GM15510 (cell line): ENCODE measurements around the gene ADAMTS2.

Experiments
- POLR2A ChIP-seq: IDR thresholded peaks from 3 replicates; pipeline ENCODE4 v1.6.1; 2011; ENCODE audit warnings: borderline replicate concordance; ENCODE audit not compliant: insufficient read length; ENCODE audit errors: extremely low read depth

The ADAMTS2 gene

DNA sequence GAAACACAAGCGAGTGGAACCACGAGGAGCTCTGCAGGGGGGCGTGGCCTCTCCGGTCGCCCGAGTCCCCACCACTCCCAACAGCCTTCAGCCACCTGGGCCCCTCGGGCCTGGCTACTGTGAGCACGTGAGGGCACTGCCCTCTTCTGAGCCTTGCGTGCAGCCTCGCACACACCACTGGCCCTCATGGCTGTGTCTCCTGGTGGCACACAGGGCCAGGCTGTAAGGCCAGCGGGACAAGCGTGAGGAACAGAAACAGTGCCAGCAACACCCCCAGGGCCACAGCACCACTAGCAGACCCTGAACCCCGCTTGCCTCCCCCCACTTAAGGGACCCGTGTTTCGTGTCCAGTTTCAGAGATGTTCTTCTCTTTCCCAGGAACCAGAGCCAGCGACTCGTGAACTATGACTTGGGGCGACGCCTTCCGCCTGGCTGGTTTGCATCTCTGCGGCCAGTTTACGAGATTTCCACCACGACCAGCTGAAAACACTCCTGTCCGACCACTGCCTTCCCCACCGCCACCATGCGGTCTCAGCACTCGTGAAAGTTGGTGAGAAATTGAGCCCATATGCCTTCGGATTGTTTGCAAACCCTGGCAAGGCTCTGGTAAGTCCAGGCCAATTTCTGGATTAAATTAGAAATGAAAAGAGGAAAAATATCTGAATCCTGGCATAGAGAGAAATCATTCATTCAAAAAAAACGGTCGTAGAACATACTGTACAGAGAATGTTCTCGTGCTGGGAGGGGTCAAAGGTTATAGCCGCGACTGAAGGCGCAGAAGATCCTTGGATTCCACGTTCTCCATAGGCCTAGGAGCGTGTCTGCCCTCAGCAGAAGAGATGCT lies 149.5 kb downstream of the ADAMTS2 start:
- no peak for TF ChIP-seq POLR2A

DNA sequence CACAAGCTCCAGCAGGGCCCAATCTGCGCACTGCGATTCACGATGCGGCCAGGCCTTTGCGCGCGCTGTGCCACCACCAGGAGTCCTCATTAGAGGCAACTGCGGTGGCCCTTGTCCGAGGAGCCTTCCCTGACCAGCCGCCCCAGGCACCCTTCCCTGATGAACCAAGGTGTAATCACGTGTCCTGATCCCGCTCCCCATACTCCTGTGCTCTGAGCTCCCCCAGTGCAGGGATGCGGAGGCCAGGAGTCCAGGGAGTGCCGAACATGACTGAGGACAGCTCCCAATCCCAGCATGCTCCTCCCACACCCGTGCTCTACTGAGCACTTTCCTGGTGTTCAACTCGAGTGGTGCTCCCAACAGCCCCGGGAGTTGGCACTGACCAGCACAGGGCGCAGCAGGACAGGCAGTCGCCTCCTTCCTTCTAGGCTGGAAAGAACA lies 150.3 kb downstream of the ADAMTS2 start:
- no peak for TF ChIP-seq POLR2A

DNA sequence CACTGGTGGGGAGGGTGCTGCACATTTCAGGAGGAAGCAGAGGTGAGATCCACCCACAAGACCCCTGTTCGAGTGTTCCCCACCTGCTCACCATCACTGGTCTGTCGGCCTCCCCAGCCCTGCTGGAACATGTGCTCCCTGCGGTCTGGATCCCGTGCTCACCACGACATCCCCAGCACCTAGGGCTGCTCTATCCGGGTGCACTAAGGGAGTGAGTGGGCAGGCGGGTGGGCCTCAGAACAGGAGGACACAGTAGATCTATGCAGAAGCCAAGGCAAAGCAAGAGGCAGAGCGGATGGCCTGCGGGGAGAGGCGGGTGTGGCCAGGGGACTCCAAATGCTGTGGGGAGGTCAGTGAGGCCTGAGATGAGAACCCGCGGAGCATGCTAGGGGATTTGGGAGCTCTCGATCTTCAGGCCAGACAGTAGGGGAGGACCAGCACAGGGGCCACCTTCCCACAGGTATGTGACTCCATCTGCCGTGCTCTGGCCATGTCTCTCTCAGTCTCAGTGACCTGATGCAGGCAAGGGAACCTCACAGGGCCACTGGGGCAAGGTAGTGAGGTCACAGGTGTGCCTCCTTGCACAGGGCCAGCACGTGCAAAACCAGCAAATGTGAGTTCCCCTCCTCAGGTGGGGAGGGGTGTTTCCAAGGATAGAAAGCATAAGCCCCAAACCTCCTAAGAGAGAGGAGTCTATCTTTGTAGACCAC lies 150.9 kb downstream of the ADAMTS2 start:
- TF ChIP-seq POLR2A = no peak

DNA sequence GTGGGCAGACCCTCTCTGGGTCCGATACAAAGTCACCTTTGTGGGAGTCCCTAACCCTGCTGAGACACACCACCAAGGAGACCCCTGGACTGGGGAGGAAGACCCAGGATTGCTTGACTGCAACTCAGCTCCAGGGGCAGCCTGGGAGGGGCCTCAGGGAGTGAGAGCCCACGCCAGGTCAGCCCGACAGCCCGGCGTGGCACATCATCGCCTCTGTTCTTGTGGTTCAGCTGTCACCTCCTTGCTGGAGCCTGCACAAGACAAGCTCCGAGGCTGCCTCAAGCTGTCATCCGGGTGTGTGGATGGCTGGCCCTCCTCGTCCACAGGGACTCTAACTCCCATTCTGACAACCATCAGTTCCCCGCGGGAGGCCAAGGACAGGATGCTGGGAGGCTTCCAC lies 151.5 kb downstream of the ADAMTS2 start:
- TF ChIP-seq POLR2A = no peak

GRCh38 chr5:179192891-179193470 lies 152.3 kb downstream of the ADAMTS2 start:
- no peak for TF ChIP-seq POLR2A

- TF ChIP-seq POLR2A = no peak
Measured at GRCh38 chr5:179192185-179192890, 152.9 kb downstream of the ADAMTS2 start.

- TF ChIP-seq POLR2A = no peak
Measured at GRCh38 chr5:179191506-179192184, 153.6 kb downstream of the ADAMTS2 start.

- no peak for TF ChIP-seq POLR2A
Measured at GRCh38 chr5:179190851-179191505, 154.3 kb downstream of the ADAMTS2 start.

GRCh38 chr5:179188636-179189035 lies 156.6 kb downstream of the ADAMTS2 start:
- no peak for TF ChIP-seq POLR2A

DNA sequence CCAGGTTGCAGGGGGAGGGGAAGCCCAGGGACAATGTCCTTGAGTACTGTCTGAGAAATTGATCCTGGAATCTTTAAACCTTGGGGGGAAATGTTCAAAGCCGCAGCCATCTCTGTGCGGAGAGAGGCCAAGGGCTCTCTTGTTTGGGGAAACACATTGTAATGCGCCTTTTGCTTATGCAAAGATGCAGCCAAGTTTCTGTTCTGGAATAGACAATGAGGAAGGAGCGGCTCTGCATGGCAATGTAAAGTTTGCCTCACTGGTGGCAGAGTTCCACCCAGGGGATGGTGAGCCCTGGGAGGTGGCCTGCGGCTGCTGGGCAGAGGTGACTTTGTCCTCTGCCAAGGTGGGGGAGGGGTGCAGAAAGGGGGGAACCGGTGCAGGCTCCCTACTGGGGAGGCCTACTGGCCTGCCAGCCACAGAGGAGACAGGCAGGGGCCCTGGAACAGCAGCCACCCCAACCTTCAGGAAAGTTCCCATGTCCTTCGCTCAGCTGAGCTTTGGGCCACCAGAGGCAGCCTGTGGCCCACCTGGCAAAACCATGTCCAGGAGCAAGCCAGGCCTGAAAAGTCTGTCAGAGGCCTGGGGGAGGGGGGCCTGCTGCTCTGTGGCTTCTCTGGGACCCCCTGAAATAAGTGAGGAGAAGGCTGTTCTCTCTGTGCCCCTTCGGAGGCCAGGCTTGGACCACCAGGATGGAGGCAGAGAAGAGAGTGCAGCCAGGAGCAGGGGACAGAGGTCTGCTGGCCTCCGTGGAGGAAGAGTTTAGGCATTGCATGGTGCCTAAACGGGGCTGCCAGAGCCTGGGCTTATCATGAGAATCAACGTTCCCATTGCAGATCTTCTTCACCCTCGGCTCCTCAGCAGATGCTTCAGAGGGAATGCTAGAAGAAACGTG lies 157.3 kb downstream of the ADAMTS2 start:
- no peak for TF ChIP-seq POLR2A

DNA sequence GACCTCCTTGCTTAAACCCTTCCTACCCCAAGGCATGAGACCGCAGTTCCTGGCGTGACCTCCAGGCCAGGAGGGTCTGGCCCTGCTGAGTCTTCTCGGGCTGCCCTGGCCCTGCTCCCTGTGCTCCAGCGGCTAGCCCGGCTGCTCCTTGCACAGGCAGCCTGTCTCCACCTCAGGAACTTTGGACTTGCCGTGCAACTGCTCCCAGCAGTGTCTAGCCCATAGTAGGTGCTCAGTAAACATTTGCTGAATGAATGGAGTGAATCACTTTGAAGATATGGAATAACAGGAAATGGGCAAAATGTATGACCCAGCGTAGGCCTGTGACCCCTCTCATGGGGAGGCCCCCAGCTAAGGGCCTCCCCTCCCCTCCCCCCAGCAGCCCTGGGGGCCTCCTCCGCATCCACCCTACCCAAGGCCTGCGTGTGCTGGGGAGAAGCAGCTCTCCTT lies 158.0 kb downstream of the ADAMTS2 start:
- no peak for TF ChIP-seq POLR2A

- no peak for TF ChIP-seq POLR2A
Measured at GRCh38 chr5:179186801-179187200, 158.5 kb downstream of the ADAMTS2 start.

DNA sequence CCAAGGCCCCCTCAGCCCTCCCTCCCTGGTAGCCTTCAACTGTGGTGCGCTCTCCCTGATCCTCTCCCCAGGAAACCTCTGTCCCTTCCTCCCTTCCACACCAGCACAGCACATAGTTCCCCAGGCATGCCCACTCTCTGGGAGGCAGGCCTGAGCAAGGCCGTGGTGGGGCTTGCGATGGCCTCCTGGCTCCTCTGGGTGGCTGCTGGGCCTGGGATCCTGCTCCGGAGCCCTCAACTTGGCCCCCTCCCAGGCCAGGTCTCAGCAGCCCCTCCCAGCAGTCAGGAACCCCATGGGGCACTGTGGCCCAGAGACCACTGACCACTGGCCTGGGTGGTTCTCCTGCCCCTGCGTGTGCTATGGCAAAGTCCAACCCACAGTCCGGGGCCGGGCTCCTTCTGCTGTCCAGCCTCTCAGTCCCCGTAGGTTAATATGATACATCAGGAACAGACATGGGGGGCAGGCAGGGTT lies 159.3 kb downstream of the ADAMTS2 start:
- no peak for TF ChIP-seq POLR2A

DNA sequence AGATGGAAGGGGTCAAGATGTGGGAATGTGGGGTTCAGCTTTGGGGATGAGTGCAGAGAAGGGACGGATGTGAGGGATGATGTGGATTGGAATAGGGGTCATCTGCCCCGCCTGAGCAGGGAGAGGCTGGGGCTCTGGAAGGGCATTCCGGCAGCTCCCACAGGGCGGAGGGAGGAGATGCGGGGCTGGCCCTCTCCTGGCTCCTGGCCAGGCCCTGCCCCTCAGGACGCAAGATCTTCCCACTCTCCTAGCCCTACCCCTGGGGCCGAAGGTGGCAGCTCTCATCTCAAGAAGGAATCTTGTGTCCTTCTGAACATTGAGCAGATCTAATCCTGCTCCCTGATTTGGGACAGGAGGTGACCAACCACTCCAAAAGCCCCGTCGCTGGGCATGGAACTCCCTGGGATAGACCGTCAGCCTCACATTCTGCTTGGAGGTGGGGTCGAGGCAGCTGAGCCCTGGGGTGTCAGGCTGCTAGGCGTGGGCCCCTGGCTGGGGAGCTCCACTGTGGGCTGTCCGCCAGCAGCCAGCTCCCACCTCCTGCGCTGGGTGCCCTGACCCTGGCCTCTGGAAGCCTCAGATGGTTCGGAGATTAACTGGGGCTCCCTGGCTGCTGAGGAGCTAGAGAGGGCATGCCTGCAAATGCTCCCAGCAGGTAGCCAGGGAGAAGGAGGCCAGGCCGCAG lies 159.9 kb downstream of the ADAMTS2 start:
- no peak for TF ChIP-seq POLR2A
